Fibroblast of the aortic adventitia (primary cell): ENCODE measurements around the gene GRIP1. TPM values are rescaled to one million over a fixed set of nuclear protein-coding genes. Genes with fewer than 3 reads are reported as not detected.

Experiments
- DNase-seq: peaks from one replicate; pipeline ENCODE4 v3.0.0-alpha.2; 2010; ENCODE audit warnings: low read depth
- H3K4me3 ChIP-seq: 2 replicates; pipeline ENCODE4 v1.5.1; 2011; ENCODE audit warnings: low read depth, mild to moderate bottlenecking, control low read depth, low read length, moderate library complexity
- total RNA-seq: library from RNA; depleted of rRNA; stranded (reverse); fragments of >200 nt; gene quantifications from 2 replicates; pipeline ENCODE4 v1.2.3, GENCODE V29; 2012; ENCODE audit warnings: low replicate concordance
- TF ChIP-seq, protein P1 (sequence below): IDR thresholded peaks from 2 replicates; pipeline ENCODE4 v1.5.1; 2011; ENCODE audit warnings: mild to moderate bottlenecking, low read length, control low read depth, inconsistent platforms; ENCODE audit not compliant: insufficient read depth

The GRIP1 gene
- total RNA-seq, 1 donor: 0.90 TPM

- TF ChIP-seq, protein P1, sequence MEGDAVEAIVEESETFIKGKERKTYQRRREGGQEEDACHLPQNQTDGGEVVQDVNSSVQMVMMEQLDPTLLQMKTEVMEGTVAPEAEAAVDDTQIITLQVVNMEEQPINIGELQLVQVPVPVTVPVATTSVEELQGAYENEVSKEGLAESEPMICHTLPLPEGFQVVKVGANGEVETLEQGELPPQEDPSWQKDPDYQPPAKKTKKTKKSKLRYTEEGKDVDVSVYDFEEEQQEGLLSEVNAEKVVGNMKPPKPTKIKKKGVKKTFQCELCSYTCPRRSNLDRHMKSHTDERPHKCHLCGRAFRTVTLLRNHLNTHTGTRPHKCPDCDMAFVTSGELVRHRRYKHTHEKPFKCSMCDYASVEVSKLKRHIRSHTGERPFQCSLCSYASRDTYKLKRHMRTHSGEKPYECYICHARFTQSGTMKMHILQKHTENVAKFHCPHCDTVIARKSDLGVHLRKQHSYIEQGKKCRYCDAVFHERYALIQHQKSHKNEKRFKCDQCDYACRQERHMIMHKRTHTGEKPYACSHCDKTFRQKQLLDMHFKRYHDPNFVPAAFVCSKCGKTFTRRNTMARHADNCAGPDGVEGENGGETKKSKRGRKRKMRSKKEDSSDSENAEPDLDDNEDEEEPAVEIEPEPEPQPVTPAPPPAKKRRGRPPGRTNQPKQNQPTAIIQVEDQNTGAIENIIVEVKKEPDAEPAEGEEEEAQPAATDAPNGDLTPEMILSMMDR: no peak
- DNase-seq: no peak
- H3K4me3 ChIP-seq: no peak overlapping the region
These were observed 106.0 kb downstream of the GRIP1 start for GRCh38 chr12:66572845-66573244.

DNA sequence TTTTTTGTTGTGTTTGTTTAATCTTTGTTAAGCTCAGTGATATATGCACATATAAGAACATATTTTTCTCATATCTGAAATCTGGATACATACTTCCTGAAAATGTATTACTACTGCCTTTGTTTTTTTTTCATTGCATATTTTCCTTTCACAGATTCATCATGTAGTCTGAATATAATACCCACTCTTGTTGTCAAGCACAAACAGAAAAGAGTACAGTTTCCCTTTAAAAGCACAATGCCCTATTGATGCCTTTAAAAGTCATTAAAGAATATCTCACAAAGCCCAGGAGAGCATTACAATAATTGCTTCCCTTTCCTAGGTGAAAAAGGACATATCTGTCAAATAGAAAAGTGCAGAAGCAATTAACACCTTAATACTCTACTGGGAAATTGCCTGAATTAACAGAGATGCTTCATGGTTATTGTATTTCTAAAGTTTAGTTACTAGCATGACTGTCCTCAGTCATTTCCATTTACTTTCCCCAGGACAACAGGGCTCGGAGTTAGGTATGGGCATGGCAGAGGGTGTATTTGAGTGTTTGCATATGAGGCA is 107.4 kb downstream of the GRIP1 start:
- no peak overlapping the region for H3K4me3 ChIP-seq
- no peak for DNase-seq
- TF ChIP-seq, protein P1: no peak

GRCh38 chr12:66563220-66563619 is 115.7 kb downstream of the GRIP1 start:
- H3K4me3 ChIP-seq: no peak overlapping the region
- no peak for DNase-seq
- TF ChIP-seq, protein P1: no peak

DNA sequence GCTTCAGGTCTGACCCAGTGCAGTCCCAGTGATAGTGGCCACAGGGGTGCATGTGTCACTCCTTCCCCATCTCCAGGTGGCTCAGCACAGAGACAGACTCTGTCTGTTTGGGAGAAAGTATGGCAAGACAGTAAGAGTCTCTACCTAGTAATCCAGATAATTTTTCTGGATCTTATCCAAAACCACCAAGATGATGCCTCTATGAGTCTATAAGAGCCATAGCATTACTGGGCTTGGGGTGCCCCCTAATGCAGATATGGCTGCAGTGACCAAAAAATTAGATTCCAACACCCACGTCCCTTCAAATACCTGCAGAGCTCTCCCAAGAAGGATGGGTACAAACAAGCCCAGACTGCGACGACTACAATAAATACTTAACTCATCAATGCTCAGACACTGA is 123.8 kb downstream of the GRIP1 start:
- H3K4me3 ChIP-seq: no peak overlapping the region
- TF ChIP-seq, protein P1: no peak
- DNase-seq: no peak

- TF ChIP-seq, protein P1: no peak
- DNase-seq: no peak
- H3K4me3 ChIP-seq: no peak overlapping the region
These were observed 126.2 kb downstream of the GRIP1 start for GRCh38 chr12:66552716-66553115.

DNA sequence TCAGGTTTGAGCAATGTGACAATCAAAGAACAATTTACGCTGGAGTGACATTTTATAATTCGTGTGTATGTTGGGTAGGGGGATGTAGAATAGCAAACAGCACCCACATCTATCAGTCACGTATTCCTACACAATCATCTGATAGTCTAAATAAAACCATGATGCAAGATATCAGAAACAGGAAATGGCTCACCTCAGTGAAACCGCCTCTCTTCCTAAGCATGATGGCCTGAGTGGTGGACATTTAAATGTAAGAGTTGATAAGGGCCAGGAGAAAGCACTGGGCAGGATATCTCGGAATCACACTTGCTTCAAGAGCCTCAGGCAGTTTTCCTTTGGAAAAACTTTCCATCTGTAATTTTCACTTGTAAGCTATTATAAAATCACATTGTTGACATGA is 128.2 kb downstream of the GRIP1 start:
- H3K4me3 ChIP-seq: no peak overlapping the region
- TF ChIP-seq, protein P1: no peak
- DNase-seq: no peak

DNA sequence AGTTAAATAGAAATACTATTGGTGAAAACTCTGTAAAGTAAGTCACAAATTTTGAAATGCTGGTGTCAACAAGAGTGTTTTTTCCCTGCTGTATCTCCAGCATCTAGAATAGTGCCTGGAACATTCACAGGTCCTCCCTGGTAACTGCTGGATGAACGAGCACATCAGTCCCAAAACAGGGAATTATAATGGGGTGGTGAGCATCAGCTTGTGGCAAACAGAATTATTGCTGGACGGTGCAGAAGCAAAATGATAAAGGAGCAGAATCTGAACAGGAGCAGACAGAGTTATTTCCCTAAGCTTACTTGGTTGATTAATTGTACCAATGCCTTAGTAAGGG is 129.9 kb downstream of the GRIP1 start:
- DNase-seq: no peak

More for the DNA sequence above, 129.9 kb downstream of the GRIP1 start:
- TF ChIP-seq, protein P1: no peak
- H3K4me3 ChIP-seq: no peak overlapping the region
